Measurements from ENCODE around the gene SPOCK3. TPM values are rescaled to one million over a fixed set of nuclear protein-coding genes. Genes with fewer than 3 reads are reported as not detected.

Gene SPOCK3
- total and polyA plus RNA-seq, 10 of the 15 experiments (the other 5 are each of a cell fraction or from before 2014, with no cell fraction given) = 0.06 to 0.39 (median 0.09) TPM; not detected in 5

DNA sequence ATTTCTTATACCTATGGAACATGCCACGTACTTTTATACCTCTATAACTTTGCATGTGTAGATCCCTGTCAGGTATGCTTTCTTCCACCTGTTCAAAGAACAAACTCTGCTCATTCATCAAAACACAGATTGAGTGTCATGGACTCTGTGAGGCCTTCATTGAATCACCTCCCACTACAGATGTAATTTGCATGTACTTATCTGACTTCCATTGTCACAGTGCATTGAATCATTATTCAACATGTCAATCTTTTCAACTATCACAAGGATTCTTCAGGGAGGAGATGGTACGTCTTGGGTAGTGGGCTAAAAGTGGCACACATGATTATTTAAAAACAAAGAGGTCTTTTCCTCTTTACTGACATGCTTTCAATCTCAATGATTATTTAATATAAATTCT lies 24.1 kb downstream of the SPOCK3 start (continued):
- TF ChIP-seq CBX5 (IDR thresholded peaks at IDR 0.05; ENCODE audit: low read depth) (no peak), POLR2AphosphoS2 (IDR thresholded peaks at IDR 0.05; ENCODE audit: low read depth, low read length) (no peak), NFYB (IDR thresholded peaks at IDR 0.05; ENCODE audit: insufficient read depth, low read depth, low read length) (no peak)
- TF ChIP-seq, protein P1, sequence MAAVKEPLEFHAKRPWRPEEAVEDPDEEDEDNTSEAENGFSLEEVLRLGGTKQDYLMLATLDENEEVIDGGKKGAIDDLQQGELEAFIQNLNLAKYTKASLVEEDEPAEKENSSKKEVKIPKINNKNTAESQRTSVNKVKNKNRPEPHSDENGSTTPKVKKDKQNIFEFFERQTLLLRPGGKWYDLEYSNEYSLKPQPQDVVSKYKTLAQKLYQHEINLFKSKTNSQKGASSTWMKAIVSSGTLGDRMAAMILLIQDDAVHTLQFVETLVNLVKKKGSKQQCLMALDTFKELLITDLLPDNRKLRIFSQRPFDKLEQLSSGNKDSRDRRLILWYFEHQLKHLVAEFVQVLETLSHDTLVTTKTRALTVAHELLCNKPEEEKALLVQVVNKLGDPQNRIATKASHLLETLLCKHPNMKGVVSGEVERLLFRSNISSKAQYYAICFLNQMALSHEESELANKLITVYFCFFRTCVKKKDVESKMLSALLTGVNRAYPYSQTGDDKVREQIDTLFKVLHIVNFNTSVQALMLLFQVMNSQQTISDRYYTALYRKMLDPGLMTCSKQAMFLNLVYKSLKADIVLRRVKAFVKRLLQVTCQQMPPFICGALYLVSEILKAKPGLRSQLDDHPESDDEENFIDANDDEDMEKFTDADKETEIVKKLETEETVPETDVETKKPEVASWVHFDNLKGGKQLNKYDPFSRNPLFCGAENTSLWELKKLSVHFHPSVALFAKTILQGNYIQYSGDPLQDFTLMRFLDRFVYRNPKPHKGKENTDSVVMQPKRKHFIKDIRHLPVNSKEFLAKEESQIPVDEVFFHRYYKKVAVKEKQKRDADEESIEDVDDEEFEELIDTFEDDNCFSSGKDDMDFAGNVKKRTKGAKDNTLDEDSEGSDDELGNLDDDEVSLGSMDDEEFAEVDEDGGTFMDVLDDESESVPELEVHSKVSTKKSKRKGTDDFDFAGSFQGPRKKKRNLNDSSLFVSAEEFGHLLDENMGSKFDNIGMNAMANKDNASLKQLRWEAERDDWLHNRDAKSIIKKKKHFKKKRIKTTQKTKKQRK (IDR thresholded peaks at IDR 0.05; ENCODE audit: low read depth, low read length) = no peak
- TF ChIP-seq, protein P2, sequence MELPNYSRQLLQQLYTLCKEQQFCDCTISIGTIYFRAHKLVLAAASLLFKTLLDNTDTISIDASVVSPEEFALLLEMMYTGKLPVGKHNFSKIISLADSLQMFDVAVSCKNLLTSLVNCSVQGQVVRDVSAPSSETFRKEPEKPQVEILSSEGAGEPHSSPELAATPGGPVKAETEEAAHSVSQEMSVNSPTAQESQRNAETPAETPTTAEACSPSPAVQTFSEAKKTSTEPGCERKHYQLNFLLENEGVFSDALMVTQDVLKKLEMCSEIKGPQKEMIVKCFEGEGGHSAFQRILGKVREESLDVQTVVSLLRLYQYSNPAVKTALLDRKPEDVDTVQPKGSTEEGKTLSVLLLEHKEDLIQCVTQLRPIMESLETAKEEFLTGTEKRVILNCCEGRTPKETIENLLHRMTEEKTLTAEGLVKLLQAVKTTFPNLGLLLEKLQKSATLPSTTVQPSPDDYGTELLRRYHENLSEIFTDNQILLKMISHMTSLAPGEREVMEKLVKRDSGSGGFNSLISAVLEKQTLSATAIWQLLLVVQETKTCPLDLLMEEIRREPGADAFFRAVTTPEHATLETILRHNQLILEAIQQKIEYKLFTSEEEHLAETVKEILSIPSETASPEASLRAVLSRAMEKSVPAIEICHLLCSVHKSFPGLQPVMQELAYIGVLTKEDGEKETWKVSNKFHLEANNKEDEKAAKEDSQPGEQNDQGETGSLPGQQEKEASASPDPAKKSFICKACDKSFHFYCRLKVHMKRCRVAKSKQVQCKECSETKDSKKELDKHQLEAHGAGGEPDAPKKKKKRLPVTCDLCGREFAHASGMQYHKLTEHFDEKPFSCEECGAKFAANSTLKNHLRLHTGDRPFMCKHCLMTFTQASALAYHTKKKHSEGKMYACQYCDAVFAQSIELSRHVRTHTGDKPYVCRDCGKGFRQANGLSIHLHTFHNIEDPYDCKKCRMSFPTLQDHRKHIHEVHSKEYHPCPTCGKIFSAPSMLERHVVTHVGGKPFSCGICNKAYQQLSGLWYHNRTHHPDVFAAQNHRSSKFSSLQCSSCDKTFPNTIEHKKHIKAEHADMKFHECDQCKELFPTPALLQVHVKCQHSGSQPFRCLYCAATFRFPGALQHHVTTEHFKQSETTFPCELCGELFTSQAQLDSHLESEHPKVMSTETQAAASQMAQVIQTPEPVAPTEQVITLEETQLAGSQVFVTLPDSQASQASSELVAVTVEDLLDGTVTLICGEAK (IDR thresholded peaks at IDR 0.05; ENCODE audit: borderline replicate concordance) = no peak

Data from GM12878 (cell line).